ENCODE measurements around the gene RHPN2. TPM values are rescaled to one million over a fixed set of nuclear protein-coding genes. Genes with fewer than 3 reads are reported as not detected.
"Not testable (repeated sequence)": the region's sequence is repeated elsewhere in the genome, so short reads cannot be mapped to it uniquely, and the experiment has no call there.

The RHPN2 gene
- total RNA-seq, 2 experiments from 2014 or later, result 4.9 to 5.3 TPM

GRCh38 chr19:32971715-32972540 is 92.8 kb downstream of the RHPN2 start, which contains the start of the genes CEP89 and FAAP24:
CEP89 (minus strand) TSS chr19:32971958; CDS start chr19:32971874, 84 bp downstream.
FAAP24 (plus strand) TSS chr19:32972242; CDS start chr19:32973197, 955 bp downstream.
- intact Hi-C loops (cut with micrococcal nuclease), result no loop called here
- Mint-ChIP-seq H3K4me1 (ENCODE audit: low read depth) (peaks cover 8% of the 10 kb centered on the region), H3K27me3 (no peaks in the 10 kb centered on the region), H3K9me3 (no peaks in the 10 kb centered on the region), H3K4me3 (peak within 1 kb of the TSS; percentile 98), H3K27ac (peak within 1 kb of the TSS; percentile 88), H3K36me3 (ENCODE audit: low read depth) (peaks cover 12% of the 10 kb centered on the region)
- peak; percentile 99 for ATAC-seq
- TF ChIP-seq CTCF (IDR thresholded peaks at IDR 0.05), result no peak
- ChIA-PET POLR2A (no interaction called here), CTCF (interaction anchor here (0.8 to 1.3 kb wide), 2 partner anchors 109 to 153 kb away, joined by 3 to 4 read pairs; partner anchors contain the start of gene GPATCH1)
- peak; percentile 99 for DNase-seq

DNA sequence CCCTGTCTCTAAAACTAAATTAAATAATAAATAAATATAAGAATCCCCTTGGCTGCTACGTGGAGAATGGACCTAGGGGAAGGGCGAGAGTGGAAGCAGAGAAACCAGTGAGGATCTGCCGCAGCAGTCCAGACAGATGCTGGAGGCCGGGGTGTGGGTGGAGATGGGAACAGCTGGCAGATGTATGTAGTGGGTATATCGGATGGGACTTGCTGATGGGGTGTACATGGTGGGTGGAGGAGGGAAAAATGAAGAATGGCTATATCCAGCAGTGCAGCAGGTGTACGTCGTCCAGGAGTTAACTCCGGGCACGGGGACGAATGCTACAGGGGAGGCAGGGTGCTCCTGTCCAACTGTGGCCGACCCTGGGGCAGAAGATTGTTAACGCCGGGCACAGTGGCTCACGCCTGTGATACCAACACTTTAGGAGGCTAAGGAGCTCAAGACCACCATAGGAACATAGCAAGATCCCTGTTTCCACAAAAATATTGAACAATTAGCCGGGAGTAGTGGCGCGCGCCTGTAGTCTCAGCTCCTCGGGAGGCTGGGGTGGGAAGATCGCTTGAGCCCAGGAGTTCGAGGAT is 93.6 kb downstream of the RHPN2 start:
- CTCF ChIA-PET, result interaction anchor here (0.8 to 1.3 kb wide), 2 partner anchors 109 to 154 kb away, joined by 3 to 4 read pairs; partner anchors contain the start of gene GPATCH1
- H3K36me3 Mint-ChIP-seq (ENCODE audit: low read depth), result peaks cover 7% of the 10 kb centered on the region
- peak overlapping the region; percentile 88 for H3K27ac Mint-ChIP-seq
- H3K4me3 Mint-ChIP-seq, result peak overlapping the region; percentile 98
- ATAC-seq (no peak), DNase-seq (no peak)
- intact Hi-C loops (cut with micrococcal nuclease), result no loop called here
- H3K9me3 Mint-ChIP-seq, result no peaks in the 10 kb centered on the region
- H3K27me3 Mint-ChIP-seq, result no peaks in the 10 kb centered on the region
- POLR2A ChIA-PET, result no interaction called here
- peaks cover 8% of the 10 kb centered on the region for H3K4me1 Mint-ChIP-seq (ENCODE audit: low read depth)
- no peak for TF ChIP-seq CTCF (IDR thresholded peaks at IDR 0.05)

DNA sequence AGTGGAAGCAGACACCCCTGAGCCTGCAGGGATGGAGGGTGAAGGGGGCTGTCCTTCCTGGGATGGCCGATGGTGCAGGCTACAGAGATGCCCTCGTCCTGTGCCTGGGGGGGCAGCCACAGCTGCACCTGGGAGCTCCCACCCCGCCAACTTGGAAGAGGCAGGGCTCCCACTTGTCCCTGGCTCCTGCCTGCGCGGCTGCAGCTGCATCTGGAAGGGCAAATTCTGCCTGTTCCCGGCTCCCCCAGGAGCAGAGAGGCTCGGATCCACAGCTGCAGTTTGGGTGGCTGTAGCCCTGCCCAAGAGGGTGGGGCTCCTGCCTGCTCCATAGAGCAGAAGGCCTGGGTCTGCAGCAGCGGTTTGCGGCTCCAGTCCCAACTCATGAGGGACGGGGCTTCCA is 95.1 kb downstream of the RHPN2 start:
- Mint-ChIP-seq H3K27ac (no peak overlapping the region), H3K36me3 (ENCODE audit: low read depth) (peaks cover 2% of the 10 kb centered on the region), H3K9me3 (no peaks in the 10 kb centered on the region), H3K4me1 (ENCODE audit: low read depth) (peaks cover 8% of the 10 kb centered on the region), H3K27me3 (no peaks in the 10 kb centered on the region), H3K4me3 (no peak overlapping the region)
- DNase-seq, result no peak
- POLR2A ChIA-PET, result interaction anchor here (1.0 kb wide), 1 partner anchor 168 kb away, joined by 3 read pairs; no protein-coding TSS in a partner anchor
- no peak for ATAC-seq
- TF ChIP-seq CTCF (IDR thresholded peaks at IDR 0.05), result no peak
- CTCF ChIA-PET, result no interaction called here
- intact Hi-C loops (cut with micrococcal nuclease), result no loop called here

DNA sequence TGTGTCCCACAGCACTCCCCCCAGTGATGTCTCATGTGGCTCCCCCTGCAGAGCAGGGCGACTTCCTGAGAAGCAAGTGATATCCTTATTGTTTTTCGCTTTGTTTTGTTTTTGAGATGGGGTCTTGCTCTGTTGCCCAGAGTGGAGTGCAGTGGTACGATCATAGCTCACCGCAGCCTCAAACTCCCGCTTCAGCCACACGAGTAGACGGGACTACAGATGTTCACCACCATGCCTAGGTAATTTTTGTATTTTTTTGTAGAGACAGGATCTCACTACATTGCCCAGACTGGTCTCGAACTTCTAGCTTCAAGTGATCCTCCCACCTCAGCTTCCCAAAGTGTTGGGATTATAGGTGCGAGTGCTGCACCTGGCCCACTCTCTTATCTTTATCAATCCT is 97.9 kb downstream of the RHPN2 start:
- H3K27ac Mint-ChIP-seq, result no peak overlapping the region
- H3K4me3 Mint-ChIP-seq, result no peak overlapping the region
- intact Hi-C loops (cut with micrococcal nuclease), result no loop called here
- H3K4me1 Mint-ChIP-seq (ENCODE audit: low read depth), result peaks cover 8% of the 10 kb centered on the region
- no peaks in the 10 kb centered on the region for H3K27me3 Mint-ChIP-seq
- no peak for TF ChIP-seq CTCF (IDR thresholded peaks at IDR 0.05)
- no peak for ATAC-seq
- no peak for DNase-seq
- no peaks in the 10 kb centered on the region for H3K9me3 Mint-ChIP-seq
- peaks cover 7% of the 10 kb centered on the region for H3K36me3 Mint-ChIP-seq (ENCODE audit: low read depth)
- ChIA-PET CTCF (interaction anchor here (0.6 kb wide), 1 partner anchor 9 kb away, joined by 3 read pairs; no protein-coding TSS in a partner anchor), POLR2A (no interaction called here)

GRCh38 chr19:32945260-32945659 is 119.4 kb downstream of the RHPN2 start:
- Mint-ChIP-seq H3K27me3 (no peaks in the 10 kb centered on the region), H3K9me3 (peaks cover 4% of the 10 kb centered on the region), H3K36me3 (ENCODE audit: low read depth) (peaks cover 38% of the 10 kb centered on the region), H3K4me1 (ENCODE audit: low read depth) (no peaks in the 10 kb centered on the region), H3K27ac (no peak overlapping the region), H3K4me3 (no peak overlapping the region)
- ChIA-PET POLR2A (no interaction called here), CTCF (no interaction called here)
- intact Hi-C loops (cut with micrococcal nuclease), result no loop called here
- DNase-seq, result no peak
- TF ChIP-seq CTCF (IDR thresholded peaks at IDR 0.05), result no peak
- no peak for ATAC-seq

DNA sequence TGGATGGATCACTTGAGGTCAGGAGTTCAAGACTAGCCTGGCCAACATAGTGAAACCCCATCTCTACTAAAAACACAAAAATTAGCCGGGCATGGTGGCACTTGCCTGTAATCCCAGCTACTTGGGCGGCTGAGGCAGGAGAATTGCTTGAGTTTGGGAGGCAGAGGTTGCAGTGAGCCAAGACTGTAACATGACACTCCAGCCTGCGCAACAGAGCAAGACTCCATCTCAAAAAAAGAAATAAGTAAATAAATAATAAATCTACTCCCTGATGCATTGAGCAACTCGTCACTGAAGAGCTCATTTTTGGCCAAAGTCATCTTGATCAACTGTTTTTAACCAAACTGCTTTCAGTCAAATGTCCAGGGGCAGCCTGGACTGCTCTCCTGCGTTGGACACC is 123.4 kb downstream of the RHPN2 start:
- H3K4me1 Mint-ChIP-seq (ENCODE audit: low read depth); DNase-seq; H3K4me3 Mint-ChIP-seq; POLR2A ChIA-PET; intact Hi-C loops (cut with micrococcal nuclease); ATAC-seq; CTCF ChIA-PET; H3K27ac Mint-ChIP-seq; H3K27me3 Mint-ChIP-seq; H3K9me3 Mint-ChIP-seq: not testable (repeated sequence)
- peaks cover 23% of the 10 kb centered on the region for H3K36me3 Mint-ChIP-seq (ENCODE audit: low read depth)
